CD4-positive, alpha-beta T cell treated with Interleukin-4 for 1 hour (primary cell): Measurements from ENCODE around the gene GSTP1.
"Not testable (repeated sequence)": the region's sequence is repeated elsewhere in the genome, so short reads cannot be mapped to it uniquely, and the experiment has no call there.

Experiments
- DNase-seq, 2 donors: peaks; one replicate each; pipeline ENCODE4 v3.0.0-alpha.2; 2020 to 2022

GSTP1 gene

DNA sequence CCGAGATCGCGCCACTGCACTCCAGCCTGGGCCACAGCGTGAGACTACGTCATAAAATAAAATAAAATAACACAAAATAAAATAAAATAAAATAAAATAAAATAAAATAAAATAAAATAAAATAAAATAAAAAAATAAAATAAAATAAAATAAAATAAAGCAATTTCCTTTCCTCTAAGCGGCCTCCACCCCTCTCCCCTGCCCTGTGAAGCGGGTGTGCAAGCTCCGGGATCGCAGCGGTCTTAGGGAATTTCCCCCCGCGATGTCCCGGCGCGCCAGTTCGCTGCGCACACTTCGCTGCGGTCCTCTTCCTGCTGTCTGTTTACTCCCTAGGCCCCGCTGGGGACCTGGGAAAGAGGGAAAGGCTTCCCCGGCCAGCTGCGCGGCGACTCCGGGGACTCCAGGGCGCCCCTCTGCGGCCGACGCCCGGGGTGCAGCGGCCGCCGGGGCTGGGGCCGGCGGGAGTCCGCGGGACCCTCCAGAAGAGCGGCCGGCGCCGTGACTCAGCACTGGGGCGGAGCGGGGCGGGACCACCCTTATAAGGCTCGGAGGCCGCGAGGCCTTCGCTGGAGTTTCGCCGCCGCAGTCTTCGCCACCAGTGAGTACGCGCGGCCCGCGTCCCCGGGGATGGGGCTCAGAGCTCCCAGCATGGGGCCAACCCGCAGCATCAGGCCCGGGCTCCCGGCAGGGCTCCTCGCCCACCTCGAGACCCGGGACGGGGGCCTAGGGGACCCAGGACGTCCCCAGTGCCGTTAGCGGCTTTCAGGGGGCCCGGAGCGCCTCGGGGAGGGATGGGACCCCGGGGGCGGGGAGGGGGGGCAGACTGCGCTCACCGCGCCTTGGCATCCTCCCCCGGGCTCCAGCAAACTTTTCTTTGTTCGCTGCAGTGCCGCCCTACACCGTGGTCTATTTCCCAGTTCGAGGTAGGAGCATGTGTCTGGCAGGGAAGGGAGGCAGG is at the start of gene GSTP1:
TSS of gene GSTP1 (plus strand) at position 566 of the 958 bp plus-strand sequence. CDS start at position 598, 32 bp downstream.
- peak; percentile 73 to 79 for DNase-seq

DNA sequence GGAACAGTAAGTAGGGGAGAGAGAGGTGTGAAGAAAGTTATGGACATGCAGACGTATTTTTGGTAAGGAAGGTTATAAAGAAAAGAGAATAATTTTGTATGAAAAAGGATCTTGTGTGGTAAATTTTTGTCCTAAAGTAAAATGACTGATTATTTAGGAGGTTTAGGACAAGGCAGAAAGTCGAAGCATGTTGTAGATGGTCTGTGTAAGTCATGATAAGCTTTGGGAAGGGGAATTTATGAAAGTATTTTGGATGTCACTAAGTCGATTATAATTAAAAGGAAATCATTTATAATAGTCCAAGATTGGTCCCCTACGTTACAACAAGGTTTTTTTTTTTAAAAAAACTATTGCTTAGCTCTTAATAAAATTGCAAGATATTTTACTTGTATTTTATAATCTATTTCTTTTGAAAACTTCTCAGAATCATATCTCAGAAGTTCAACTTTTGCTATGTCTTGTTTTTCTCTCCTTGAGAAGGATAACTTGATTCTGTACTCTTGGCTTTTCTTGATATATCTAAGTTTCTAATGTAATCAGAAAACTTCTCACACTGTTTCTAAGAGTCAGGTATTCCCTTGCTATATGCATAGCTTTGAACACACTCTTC is 49.4 kb upstream of the GSTP1 start:
- DNase-seq: no peak

DNA sequence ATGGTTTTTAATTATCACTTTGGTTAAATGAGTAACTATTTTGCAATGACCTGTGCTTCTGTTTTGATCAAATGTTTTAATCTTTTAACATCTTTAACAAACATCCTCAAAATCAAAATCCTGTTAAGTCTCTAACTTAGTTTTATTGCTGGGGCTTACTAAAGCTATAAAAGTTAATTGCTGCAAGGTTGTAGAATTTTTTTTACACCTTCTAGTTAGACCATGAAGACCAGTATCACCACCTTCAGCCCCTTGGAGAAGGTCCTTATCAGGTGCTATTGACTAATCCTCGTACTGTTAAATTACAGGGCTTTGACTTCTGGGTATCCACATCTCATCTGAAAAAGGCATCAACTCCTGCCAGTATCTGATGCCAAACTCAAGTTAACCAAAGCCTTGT is 48.1 kb upstream of the GSTP1 start:
- DNase-seq: no peak

DNA sequence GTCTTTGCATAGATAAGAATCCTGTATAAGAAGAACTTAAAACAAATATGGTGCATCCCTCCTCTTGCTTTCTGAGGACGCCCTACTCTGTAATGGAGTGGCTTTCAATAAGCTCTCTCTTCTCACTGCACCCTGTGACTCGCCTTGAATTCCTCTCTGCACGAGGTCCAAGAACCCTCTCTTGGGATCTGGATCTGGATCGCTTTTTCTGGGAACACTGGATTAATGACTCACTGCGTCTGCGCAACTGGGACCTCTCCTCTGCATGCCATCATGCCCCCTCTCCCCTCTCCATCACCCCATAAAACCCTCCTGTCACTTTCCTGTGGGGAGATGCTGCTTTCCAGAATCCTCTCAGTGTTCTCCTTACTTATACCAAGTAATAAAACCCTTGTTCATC is 45.3 kb upstream of the GSTP1 start:
- no peak for DNase-seq

DNA sequence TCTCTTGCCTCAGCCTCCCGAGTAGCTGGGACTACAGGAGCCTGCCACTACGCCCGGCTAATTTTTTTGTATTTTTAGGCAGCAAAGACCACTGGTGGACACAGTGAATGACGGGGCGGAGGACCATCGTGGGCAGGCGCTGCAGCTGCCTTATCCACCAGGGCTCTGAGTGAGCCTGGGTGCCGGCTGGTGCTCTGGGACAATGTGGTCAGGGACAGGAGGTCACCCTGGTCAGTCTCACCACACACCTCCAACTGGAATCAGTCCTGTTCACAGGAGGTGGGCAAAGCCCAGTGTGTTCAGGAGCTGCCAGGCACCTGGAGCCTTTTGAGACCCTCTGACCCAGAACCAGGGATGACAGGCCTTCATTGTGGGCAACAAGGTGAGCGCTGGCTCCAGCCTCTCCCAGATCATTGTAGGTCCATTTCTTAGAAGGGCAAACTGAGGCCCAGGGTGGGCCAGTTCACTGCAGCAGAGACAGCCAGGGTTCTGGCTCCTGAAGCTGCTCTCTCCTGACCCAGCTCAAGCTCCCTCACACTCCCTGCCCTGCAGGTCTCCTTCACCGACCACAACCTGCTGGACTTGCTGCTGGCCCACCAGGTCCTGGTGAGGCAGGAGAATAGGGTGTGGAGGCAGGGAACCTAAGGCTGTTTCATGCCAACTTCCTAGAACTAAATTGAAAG is 44.6 kb upstream of the GSTP1 start:
- DNase-seq: no peak

DNA sequence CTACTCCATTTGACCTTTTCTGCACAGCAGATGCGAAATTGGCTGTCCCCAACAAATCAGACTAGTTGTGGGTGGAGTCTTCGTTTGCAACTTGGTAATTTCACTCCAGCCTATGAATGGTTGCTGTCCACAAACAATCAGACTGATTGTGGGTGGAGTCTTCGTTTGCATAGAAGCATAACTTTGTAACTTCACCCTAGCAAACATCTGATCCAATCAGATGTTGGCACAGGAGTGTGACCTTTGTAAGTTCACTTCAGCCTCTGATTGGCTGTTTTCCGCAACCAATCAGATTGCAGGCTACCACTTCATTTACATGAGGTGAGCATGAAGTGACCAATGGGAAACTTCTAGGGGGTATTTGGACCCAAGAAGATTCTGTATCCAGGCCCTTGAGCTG is 44.1 kb upstream of the GSTP1 start:
- no peak for DNase-seq

DNA sequence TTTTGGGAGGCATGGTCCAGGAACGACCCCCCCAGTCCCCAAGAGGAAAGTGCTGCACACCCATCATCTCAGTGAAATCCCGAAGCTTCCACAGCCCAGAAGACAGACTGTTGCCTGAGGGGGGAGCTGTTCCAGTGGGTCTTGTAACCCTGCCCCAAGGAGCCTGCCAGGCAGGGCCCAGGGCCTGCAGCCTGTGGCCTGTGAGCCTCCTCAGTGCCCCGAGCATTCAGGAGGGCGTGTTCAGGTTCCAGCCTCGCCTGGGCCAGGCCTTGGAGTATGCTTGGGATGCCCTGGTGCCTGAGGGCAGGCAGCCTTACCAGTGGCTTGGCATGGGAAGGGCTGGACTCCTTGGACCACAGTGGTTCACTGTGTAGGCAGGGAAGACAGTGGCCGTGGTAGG is 42.4 kb upstream of the GSTP1 start:
- no peak for DNase-seq

DNA sequence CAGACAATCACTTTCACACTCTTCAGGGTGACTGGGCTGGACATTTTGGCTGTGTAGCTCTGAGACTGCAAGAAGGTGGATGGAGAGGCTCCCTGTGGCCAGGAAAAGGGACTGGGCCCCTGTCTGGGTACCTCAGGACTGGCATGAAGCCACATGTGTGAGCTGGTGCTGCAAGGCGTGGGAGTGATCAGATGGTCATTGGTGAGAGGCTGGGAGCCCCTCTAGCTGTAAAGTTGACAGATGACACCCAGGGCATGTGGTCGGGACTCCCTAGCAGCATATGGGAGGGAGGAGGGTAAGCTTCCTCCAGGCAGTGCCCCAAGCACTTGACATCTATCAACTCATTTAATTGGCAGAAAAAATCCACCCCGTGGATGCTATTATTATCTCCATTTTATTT is 41.4 kb upstream of the GSTP1 start:
- no peak for DNase-seq

DNA sequence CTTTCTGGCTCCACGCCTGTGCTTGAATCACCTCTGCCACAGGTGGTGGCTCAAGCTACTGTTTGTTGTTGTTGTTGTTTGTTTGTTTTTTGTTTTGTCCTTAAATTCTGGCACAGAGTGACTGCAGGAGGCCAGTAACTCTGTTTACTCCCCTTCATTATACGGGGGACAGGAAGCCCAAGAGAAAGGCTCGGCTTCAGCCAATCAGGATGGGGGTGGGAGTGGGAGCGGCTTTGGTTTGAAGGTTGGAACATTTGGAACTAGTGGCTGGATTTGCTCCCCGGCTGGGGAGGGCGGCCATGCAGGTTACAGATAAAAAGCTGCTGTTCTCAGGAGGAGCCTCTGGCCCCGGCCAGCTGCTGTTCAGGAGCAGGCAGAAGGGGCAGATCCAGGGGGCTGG is 40.6 kb upstream of the GSTP1 start:
- DNase-seq: no peak

DNA sequence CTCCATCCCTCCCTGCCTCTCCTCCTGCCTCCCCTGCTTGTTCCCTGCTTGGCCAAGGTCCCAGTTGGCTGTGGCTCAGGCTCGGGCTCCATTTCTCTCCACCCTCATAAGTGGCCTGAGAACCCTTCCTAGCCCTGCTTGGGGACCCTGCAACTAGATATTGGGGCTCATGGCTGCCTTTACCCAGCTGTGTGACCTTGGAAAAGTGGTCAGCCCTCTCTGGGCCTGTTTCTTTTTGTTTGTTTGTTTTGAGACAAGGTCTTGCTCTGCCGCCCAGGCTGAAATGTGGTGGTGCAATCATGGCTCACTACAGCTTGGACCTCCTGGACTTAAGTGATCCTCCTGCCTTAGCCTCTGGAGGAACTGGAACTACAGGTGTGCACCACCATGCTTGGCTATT is 40.0 kb upstream of the GSTP1 start:
- DNase-seq: no peak

DNA sequence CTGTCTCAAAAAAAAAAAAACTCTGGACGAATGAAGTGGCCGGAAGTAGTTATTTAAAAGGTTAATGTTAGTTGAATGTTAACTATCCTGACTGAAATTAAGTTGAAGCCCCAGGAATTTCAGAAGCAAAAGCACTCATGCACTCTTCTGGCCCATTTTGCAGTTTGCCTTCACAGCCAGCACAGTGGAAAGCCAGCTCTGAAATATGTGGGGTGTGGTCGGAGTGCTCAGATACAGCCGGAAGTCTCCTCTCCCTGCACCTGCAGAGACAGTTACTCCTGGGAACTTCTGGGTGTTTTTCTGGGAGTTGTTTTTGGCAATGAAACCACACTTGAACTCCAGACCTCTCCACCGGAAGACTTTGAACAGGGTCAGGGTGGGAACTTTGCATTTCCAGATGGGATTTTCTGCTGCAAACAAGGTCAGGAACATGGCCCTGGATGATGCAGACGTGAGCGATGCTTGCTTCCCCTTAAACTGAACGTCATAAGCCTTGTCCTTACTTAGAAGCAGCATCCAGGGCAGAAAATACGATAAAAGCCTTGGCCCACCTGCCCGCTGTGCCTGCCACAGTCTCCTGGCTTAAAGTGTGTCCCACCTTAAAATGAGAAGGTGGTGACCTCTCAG is 38.9 kb upstream of the GSTP1 start:
- no peak for DNase-seq

DNA sequence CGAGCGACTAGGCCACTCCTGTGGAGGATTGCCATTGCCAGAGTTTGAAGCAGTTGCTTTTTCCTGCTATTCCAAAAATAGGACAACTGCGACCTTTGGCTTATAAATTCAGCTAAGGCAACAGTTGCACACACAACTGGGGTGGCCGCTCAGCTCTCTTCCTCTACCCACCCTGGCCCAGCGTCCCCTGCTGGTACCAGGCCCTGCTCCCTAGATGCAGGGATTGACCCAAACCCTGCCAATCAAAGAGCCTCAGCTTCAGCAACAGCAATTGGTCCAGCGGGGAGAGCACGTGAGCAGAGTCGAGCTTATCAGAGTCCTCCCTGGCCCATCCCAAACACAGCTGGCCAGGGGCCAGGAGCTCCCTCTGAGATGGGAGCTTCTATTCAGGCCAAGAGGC is 38.3 kb upstream of the GSTP1 start:
- no peak for DNase-seq

DNA sequence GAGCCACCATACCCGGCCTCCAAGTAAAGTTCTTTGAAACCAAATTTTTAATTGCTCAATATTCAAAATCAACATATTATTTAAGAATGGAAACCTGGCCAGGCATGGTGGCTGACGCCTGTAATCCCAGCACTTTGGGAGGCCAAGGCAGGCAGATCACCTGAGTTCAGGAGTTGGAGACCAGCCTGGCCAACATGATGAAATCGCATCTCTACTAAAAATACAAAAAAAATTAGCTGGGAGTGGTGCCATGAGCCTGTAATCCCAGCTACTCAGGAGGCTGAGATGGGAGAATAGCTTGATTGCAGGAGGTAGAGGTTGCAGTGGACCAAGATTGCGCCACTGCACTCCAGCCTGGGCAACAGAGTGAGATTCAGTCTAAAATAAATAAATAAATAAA is 35.5 kb upstream of the GSTP1 start:
- DNase-seq: not testable (repeated sequence)

DNA sequence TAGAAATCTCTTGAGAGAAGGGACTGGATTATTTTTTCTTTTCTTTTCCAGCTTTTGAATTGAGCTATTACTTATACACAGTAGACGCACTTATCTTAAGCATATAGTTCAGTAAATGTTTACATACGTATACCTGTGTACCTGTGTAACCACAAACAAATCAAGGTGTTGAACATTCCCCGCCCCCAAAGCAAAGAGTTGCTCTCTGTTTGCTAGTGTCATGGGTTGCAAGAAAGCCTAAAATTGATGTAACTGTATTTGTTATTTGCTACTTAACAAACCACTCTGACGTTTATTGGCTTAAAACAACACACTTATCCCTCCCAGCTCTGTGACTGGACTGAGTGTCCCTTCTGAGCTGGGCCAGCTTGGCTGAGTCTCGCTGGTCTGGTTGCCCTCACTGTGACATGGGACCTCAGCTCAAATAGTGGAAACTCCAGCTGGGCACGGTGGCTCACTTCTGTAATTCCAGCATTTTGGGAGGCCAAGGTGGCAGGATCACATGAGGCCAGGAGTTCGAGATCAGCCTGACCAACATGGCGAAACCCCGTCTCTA is 35.0 kb upstream of the GSTP1 start:
- no peak for DNase-seq

DNA sequence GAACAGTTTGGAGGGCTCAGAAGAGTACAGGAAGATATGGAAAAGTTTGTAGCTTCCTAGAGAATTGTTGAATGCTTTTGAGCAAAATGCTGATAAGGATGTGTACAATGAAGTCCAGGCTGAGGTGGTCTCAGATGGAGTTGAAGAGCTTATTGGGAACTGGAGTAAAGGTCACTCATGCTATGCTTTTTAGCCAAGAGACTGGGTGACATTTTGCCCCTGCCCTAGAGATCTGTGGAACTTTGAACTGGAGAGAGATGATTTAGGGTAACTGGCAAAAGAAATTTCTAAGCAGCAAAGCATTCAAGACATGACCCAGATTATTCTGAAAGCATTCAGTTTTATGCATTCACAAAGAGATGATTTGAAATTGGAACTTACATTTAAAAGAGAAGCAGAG is 32.5 kb upstream of the GSTP1 start:
- no peak for DNase-seq

DNA sequence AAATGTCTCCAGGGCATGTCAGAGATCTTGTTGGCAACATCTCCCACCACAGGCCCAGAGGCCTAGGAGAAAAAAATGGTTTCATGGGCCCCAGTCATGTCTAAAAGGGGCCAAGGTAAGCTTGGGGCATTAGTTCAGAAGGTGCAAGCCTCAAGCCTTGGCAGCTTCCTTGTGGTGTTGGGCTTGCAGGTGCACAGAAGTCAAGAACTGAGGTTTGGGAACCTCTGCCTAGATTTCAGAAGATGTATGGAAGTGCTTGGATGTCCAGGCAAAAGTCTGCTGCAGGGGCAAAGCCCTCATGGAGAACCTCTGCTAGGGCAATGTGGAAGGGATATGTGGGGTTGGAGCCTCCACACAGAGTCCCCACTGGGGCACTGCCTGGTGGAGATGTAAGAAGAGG is 31.9 kb upstream of the GSTP1 start:
- DNase-seq: not testable (repeated sequence)

DNA sequence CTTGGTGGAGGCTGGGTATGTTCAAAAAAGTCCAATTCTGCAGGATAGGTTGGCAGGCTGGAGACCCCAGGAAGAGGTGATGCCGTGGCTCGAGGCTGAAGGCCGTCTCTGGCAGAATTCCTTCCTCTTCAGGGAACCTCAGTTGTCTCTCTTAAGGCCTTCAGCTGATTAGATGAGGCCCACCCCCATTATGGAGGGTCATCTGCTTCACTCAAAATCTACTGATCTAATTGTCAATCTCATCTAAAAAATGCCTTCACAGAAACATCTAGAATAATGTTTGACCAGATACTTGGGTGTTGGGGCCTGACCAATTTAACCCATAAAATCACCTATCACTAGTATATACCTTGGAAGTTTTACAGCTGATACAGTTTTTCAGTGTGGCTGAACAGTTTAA is 27.4 kb upstream of the GSTP1 start:
- no peak for DNase-seq

DNA sequence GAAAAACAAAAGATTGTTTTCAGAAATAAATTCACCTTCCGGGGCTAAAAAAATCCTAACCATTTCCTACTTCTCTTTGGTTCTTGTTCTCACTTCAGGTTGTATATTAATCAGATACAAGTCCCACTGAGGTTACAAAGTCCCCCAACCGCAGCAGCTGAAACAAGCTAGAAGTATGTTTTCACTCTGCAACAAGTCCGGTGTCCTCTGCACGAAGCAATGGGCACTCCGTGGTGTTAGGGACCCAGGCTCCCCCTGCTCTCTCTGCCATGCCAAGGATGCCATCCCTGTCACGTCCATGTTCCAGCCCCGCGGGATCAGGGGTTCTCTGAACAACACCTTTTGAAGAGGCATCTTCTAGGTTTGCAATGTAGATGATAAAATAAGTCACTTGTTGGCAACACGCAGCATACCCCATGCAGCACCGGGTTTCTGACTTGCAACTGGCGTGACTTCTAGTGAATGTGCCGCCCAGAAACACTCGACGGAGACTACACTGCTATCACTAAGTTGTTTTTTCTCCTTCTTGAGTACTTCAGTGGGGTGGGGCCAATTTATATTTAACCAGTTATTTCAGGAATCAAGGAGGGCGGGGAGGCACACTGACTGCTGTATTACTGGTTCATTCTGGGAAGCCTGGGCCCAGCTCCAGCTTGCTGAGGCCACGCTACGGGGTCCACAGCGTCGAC is 25.4 kb upstream of the GSTP1 start:
- DNase-seq: no peak

DNA sequence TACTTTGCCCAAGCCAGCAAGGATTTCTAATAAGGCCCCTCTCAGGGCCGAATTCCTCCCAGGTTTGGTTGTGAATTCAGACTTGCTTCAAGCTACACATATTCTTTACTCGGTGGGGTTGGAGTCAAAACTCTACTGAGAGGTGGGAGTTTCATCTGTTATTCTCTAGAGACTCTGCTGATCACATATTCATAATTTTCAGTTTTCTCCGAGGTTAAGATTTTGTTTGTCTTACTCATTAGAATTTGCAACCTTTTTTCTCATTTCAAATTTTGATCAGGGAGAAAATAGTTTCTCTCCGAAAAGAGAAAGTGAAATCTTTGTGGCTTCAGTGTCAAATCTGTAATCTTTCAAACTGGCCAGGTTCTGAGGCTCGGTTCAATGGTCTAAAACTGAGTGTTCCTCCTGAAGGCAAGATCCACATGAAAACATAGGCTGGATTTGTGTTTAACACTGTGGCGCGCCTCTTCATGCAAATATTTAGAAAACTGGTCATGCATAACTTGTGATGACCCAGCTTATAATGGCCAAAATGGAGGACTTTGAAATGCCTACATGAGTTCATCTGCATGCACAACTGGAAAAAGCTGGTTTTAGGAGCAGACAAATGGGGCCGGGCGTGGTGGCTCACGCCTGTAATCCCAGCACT is 21.5 kb upstream of the GSTP1 start:
- no peak for DNase-seq

DNA sequence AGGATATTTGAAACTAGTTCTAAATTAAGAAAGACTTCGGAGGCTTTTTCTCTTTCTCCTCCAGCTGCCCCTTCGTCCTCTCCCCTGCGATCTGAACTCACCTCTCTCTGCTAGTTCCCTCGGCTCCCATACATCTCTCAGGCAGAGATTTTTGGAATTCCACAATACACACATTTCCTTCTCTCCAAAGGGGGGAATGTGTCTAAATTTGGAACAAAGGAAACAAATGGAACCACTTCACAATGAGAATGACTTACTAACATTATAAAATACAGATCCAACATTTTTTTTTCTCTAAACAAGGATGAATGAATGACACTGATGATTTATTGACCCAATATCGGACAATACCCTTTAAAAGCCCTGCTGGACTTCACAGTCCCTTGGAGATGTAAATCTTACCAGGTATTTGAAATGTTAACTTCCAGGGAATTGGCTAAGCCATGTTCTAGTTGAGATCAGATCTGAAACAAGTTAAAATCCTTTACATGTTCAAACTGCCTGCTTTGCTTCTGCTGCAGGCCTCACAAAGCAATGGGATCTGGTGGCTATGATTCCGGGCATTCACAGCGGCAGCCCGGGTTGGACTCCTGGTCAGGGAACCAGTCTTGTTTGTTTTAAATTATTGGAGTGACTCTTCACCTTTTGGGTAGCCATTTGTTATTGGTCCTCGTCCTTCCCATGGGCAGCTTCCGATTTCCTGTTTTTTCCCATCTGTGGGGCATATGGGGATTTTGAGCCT is 20.5 kb upstream of the GSTP1 start:
- DNase-seq: no peak

DNA sequence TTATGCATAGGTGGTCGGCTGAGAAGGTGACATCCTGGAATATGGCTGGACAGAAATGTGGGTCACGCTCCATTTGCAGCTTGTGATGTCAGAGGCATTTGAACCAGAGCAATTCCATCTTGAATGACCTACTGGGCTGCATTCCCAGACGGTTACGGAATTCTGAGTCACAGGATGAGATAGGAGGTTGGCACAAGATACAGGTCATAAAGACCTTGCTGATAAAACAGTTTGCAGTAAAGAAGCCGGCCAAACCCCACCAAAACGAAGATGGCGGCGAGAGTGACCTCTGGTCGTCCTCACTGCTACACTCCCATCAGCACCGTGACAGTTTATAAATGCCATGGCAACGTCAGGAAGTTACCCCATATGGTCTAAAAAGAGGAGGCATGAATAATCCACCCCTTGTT is 19.9 kb upstream of the GSTP1 start:
- not testable (repeated sequence) for DNase-seq
